K562 (cell line): ENCODE measurements around the gene ASCC1. TPM values are rescaled to one million over a fixed set of nuclear protein-coding genes. Genes with fewer than 3 reads are reported as not detected.

Source experiments
- ATF6 ChIP-seq: sonication (generic); formaldehyde crosslinking; IDR thresholded peaks from 2 replicates; pipeline ENCODE4 v1.4.0; 2020; ENCODE audit warnings: mild to moderate bottlenecking, missing genetic modification reagents
- ELK1 ChIP-seq: sonication (generic); formaldehyde crosslinking; IDR thresholded peaks from 2 replicates; pipeline ENCODE4 v1.8.1; 2022; ENCODE audit warnings: missing genetic modification reagents
- FOXP1 ChIP-seq: sonication (generic); formaldehyde crosslinking; IDR thresholded peaks from 2 replicates; pipeline ENCODE4 v1.8.0; 2022; ENCODE audit warnings: mild to moderate bottlenecking, missing genetic modification reagents
- GABPB1 ChIP-seq: sonication (generic); formaldehyde crosslinking; IDR thresholded peaks from 2 replicates; pipeline ENCODE4 v1.8.0; 2022; ENCODE audit warnings: mild to moderate bottlenecking, missing genetic modification reagents
- HNRNPUL1 ChIP-seq: fragments of 200-400 bp; formaldehyde crosslinking; IDR thresholded peaks from 2 replicates; pipeline ENCODE4 v1.6.1; 2017; ENCODE audit warnings: low read length
- POLR2AphosphoS2 ChIP-seq: IDR thresholded peaks from 2 replicates; pipeline ENCODE4 v1.6.1; 2012; ENCODE audit warnings: low read length, improper control_type of control experiment
- SNRNP70 ChIP-seq: fragments of 200-400 bp; formaldehyde crosslinking; optimal IDR thresholded peaks from 2 replicates; pipeline ENCODE3; 2017; ENCODE audit warnings: low read depth, low read length
- TAF7 ChIP-seq: fragments of 450-650 bp; IDR thresholded peaks from 2 replicates; pipeline ENCODE4 v1.6.1; 2016; ENCODE audit warnings: missing genetic modification characterization, missing compliant biosample characterization
- ZC3H4 ChIP-seq: sonication (generic); formaldehyde crosslinking; IDR thresholded peaks from 2 replicates; pipeline ENCODE4 v1.9.0; 2021; ENCODE audit warnings: missing genetic modification reagents, borderline replicate concordance
- ZFX ChIP-seq: sonication (generic); formaldehyde crosslinking; IDR thresholded peaks from 2 replicates; pipeline ENCODE4 v1.8.0; 2022; ENCODE audit warnings: mild to moderate bottlenecking, missing genetic modification reagents, moderate library complexity
- ZHX1 ChIP-seq: fragments of 150-350 bp; conservative IDR thresholded peaks from 2 replicates; pipeline ENCODE4 v1.6.1; 2014; ENCODE audit warnings: low read length
- ZNF212 ChIP-seq: fragments of 450-650 bp; formaldehyde crosslinking; IDR thresholded peaks from 2 replicates; pipeline ENCODE4 v1.4.0; 2020; ENCODE audit warnings: mild to moderate bottlenecking
- ZNF75A ChIP-seq: fragments of 450-650 bp; formaldehyde crosslinking; IDR thresholded peaks from 2 replicates; pipeline ENCODE4 v1.4.0; 2020; ENCODE audit warnings: mild to moderate bottlenecking
- polyA plus RNA-seq, 8 experiments: library from polyadenylated mRNA; depleted of rRNA in 4 of 8; stranded (reverse) in 5 of 8; unstranded in 3 of 8; fragments of >200 nt; fragmentation: Nextera tagmentation in 2 of 8; fragmentation: Illumina TruSeq in 1 of 8; extraction: Ambion mirVana in 2 of 8; extraction: Trizol in 1 of 8; gene quantifications; 2 replicates each; pipeline versions ENCODE4 v1.2.1 to v1.2.3, GENCODE V29; 2011 to 2014; ENCODE audit warnings: inconsistent platforms in 1 of 8, missing spikeins in 1 of 8
- total RNA-seq, 7 experiments: library from RNA; depleted of rRNA in 6 of 7; stranded (reverse); fragments of >200 nt in 6 of 7; fragmentation: Illumina TruSeq in 2 of 7; extraction: Trizol in 2 of 7; gene quantifications; 2 replicates each; pipeline versions ENCODE4 v1.2.1 to v1.2.3, GENCODE V29; 2011 to 2021; ENCODE audit warnings: low replicate concordance in 1 of 7
- TF ChIP-seq, protein P1 (sequence below), 2 experiments: fragments of 450-650 bp; IDR thresholded peaks; 2 replicates each; pipeline ENCODE4 v1.6.1; 2018; ENCODE audit warnings: mild to moderate bottlenecking in 2 of 2, low read depth in 1 of 2; ENCODE audit not compliant: partially characterized antibody in 2 of 2
- TF ChIP-seq, protein P2 (sequence below): fragments of 250-450 bp; sonication (Bioruptor Pico); IDR thresholded peaks from 2 replicates; pipeline ENCODE4 v1.5.1; 2021; ENCODE audit warnings: mild to moderate bottlenecking

ASCC1 gene
- total and polyA plus RNA-seq, 9 of the 15 experiments (the other 6 are each of a cell fraction or from before 2014, with no cell fraction given), result 31.7 to 73.3 (median 52.8) TPM

GRCh38 chr10:72254813-72255568 is 38.9 kb upstream of the ASCC1 start (continued):
- TF ChIP-seq ATF6 (CRISPR knock-in tag) (no peak), ELK1 (no peak), ZNF75A (CRISPR knock-in tag) (0 out of 2 replicates have a peak, but pooled peaks have one; percentile 39), FOXP1 (CRISPR knock-in tag) (peak; percentile 66; the same call in 1 of the 2 replicates), ZNF212 (no peak), GABPB1 (CRISPR knock-in tag) (no peak; the same call in 1 of the 2 replicates), TAF7 (tag) (0 out of 2 replicates have a peak, but pooled peaks have one; percentile 15), HNRNPUL1 (no peak), ZC3H4 (CRISPR knock-in tag) (no peak), SNRNP70 (no peak), POLR2AphosphoS2 (no peak), ZHX1 (no peak), ZFX (CRISPR knock-in tag) (peak; percentile 50)
- TF ChIP-seq, protein P1, sequence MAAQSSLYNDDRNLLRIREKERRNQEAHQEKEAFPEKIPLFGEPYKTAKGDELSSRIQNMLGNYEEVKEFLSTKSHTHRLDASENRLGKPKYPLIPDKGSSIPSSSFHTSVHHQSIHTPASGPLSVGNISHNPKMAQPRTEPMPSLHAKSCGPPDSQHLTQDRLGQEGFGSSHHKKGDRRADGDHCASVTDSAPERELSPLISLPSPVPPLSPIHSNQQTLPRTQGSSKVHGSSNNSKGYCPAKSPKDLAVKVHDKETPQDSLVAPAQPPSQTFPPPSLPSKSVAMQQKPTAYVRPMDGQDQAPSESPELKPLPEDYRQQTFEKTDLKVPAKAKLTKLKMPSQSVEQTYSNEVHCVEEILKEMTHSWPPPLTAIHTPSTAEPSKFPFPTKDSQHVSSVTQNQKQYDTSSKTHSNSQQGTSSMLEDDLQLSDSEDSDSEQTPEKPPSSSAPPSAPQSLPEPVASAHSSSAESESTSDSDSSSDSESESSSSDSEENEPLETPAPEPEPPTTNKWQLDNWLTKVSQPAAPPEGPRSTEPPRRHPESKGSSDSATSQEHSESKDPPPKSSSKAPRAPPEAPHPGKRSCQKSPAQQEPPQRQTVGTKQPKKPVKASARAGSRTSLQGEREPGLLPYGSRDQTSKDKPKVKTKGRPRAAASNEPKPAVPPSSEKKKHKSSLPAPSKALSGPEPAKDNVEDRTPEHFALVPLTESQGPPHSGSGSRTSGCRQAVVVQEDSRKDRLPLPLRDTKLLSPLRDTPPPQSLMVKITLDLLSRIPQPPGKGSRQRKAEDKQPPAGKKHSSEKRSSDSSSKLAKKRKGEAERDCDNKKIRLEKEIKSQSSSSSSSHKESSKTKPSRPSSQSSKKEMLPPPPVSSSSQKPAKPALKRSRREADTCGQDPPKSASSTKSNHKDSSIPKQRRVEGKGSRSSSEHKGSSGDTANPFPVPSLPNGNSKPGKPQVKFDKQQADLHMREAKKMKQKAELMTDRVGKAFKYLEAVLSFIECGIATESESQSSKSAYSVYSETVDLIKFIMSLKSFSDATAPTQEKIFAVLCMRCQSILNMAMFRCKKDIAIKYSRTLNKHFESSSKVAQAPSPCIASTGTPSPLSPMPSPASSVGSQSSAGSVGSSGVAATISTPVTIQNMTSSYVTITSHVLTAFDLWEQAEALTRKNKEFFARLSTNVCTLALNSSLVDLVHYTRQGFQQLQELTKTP (IDR thresholded peaks at IDR 0.05; ENCODE audit: low read depth in 1 of 2, partially characterized antibody in 2 of 2), result peak in 1 of 2 experiments; percentile 72
- TF ChIP-seq, protein P2, sequence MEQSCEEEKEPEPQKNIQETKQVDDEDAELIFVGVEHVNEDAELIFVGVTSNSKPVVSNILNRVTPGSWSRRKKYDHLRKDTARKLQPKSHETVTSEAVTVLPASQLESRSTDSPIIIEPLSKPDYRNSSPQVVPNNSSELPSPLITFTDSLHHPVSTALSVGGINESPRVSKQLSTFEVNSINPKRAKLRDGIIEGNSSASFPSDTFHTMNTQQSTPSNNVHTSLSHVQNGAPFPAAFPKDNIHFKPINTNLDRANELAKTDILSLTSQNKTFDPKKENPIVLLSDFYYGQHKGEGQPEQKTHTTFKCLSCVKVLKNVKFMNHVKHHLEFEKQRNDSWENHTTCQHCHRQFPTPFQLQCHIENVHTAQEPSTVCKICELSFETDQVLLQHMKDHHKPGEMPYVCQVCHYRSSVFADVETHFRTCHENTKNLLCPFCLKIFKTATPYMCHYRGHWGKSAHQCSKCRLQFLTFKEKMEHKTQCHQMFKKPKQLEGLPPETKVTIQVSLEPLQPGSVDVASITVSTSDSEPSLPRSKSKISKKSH (CRISPR knock-in tag), result no peak
